Measurements from ENCODE around the gene MSLN. TPM values are rescaled to one million over a fixed set of nuclear protein-coding genes. Genes with fewer than 3 reads are reported as not detected.

The MSLN gene
- total RNA-seq, 1 donor from 2014 or later = 93.3 TPM

GRCh38 chr16:754656-755055 lies 5.9 kb upstream of the MSLN start:
- Histone ChIP-seq H3K4me3 (no peak overlapping the region), H3K4me1 (no peaks in the 10 kb centered on the region), H3K9me3 (no peaks in the 10 kb centered on the region), H3K36me3 (no peaks in the 10 kb centered on the region), H3K27ac (no peak overlapping the region), H3K27me3 (no peaks in the 10 kb centered on the region)
- TF ChIP-seq CTCF (IDR thresholded peaks at IDR 0.05) = no peak
- ATAC-seq (peak; percentile 45), DNase-seq (no peak)
- intact Hi-C loops (cut with DNase I) = no loop called here

- H3K36me3 ChIP-seq = no peaks in the 10 kb centered on the region
- intact Hi-C loops (cut with DNase I) = no loop called here
- no peak overlapping the region for H3K27ac ChIP-seq
- no peak for ATAC-seq
- DNase-seq = no peak
- H3K4me1 ChIP-seq = no peaks in the 10 kb centered on the region
- TF ChIP-seq CTCF (IDR thresholded peaks at IDR 0.05) = no peak
- H3K27me3 ChIP-seq = no peaks in the 10 kb centered on the region
- H3K4me3 ChIP-seq = no peak overlapping the region
- no peaks in the 10 kb centered on the region for H3K9me3 ChIP-seq
Measured at GRCh38 chr16:756428-756827, 4.1 kb upstream of the MSLN start.

- Histone ChIP-seq H3K27ac (peak overlapping the region; percentile 76), H3K27me3 (no peaks in the 10 kb centered on the region), H3K4me3 (no peak overlapping the region), H3K4me1 (no peaks in the 10 kb centered on the region), H3K36me3 (no peaks in the 10 kb centered on the region), H3K9me3 (no peaks in the 10 kb centered on the region)
- DNase-seq = peak; percentile 89
- intact Hi-C loops (cut with DNase I) = no loop called here
- no peak for TF ChIP-seq CTCF (IDR thresholded peaks at IDR 0.05)
- ATAC-seq = peak; percentile 85
Measured at GRCh38 chr16:759110-759910, 1.2 kb upstream of the MSLN start.

GRCh38 chr16:760065-760464 lies 469 bp upstream of the MSLN start:
- Histone ChIP-seq H3K27ac (peak overlapping the region; percentile 70), H3K27me3 (no peaks in the 10 kb centered on the region), H3K9me3 (no peaks in the 10 kb centered on the region), H3K4me1 (no peaks in the 10 kb centered on the region), H3K4me3 (no peak overlapping the region), H3K36me3 (no peaks in the 10 kb centered on the region)
- DNase-seq (no peak), ATAC-seq (peak; percentile 3)
- no peak for TF ChIP-seq CTCF (IDR thresholded peaks at IDR 0.05)
- intact Hi-C loops (cut with DNase I) = no loop called here

- Histone ChIP-seq H3K27ac (peak overlapping the region; percentile 24), H3K27me3 (no peaks in the 10 kb centered on the region), H3K4me1 (no peaks in the 10 kb centered on the region), H3K9me3 (no peaks in the 10 kb centered on the region), H3K36me3 (no peaks in the 10 kb centered on the region), H3K4me3 (peak overlapping the region; percentile 19)
- ATAC-seq (no peak), DNase-seq (peak; percentile 67)
- intact Hi-C loops (cut with DNase I) = no loop called here
- no peak for TF ChIP-seq CTCF (IDR thresholded peaks at IDR 0.05)
Measured at GRCh38 chr16:761625-762513, 1.3 kb downstream of the MSLN start.

Data from upper lobe of right lung (tissue), 1 donor.